Spleen (tissue), 11 donors: Measurements from ENCODE around the gene FOXL3. TPM values are rescaled to one million over a fixed set of nuclear protein-coding genes. Genes with fewer than 3 reads are reported as not detected.

Experiments
- DNase-seq: peaks from one replicate; pipeline ENCODE4 v3.0.0-alpha.2; 2020
- H3K27ac ChIP-seq, 8 donors: fragments of 200-600 bp; sonication (generic) in 7 of 8; 1 replicate in 4 of 8; 2 replicates in 4 of 8; pipeline versions ENCODE4 v1.5.0 to v1.8.0; 2016 to 2021; ENCODE audit warnings: inconsistent platforms in 4 of 8, mild to moderate bottlenecking in 4 of 8, moderate library complexity in 1 of 8
- H3K27me3 ChIP-seq, 7 donors: fragments of 200-600 bp; sonication (generic) in 6 of 7; replicated peaks in 1 of 7; 1 replicate in 4 of 7; 2 replicates in 3 of 7; pipeline versions ENCODE4 v1.5.0 to v1.8.0; 2016 to 2021; ENCODE audit warnings: inconsistent platforms in 3 of 7, mild to moderate bottlenecking in 1 of 7
- H3K36me3 ChIP-seq, 6 donors: fragments of 200-600 bp; sonication (generic) in 5 of 6; 1 replicate in 4 of 6; 2 replicates in 2 of 6; pipeline versions ENCODE4 v1.5.0 to v1.8.0; 2016 to 2021; ENCODE audit warnings: inconsistent platforms in 2 of 6
- H3K4me1 ChIP-seq, 6 donors: fragments of 200-600 bp; sonication (generic) in 5 of 6; 1 replicate in 3 of 6; 2 replicates in 3 of 6; pipeline versions ENCODE4 v1.5.0 to v1.8.0; 2016 to 2021; ENCODE audit warnings: inconsistent platforms in 3 of 6
- H3K4me3 ChIP-seq, 8 donors: fragments of 200-600 bp; sonication (generic) in 7 of 8; 1 replicate in 4 of 8; 2 replicates in 4 of 8; pipeline versions ENCODE4 v1.5.0 to v1.8.0; 2016 to 2021; ENCODE audit warnings: inconsistent platforms in 4 of 8, mild to moderate bottlenecking in 4 of 8, moderate library complexity in 2 of 8
- H3K9me3 ChIP-seq, 8 donors: fragments of 200-600 bp; sonication (generic) in 7 of 8; 1 replicate in 4 of 8; 2 replicates in 4 of 8; pipeline versions ENCODE4 v1.5.0 to v1.8.0; 2016 to 2021; ENCODE audit warnings: inconsistent platforms in 4 of 8
- CTCF ChIP-seq, 11 experiments: fragments of 200-600 bp in 7 of 11; fragments of 450-650 bp in 4 of 11; sonication (generic) in 4 of 11; IDR thresholded peaks in 8 of 11; conservative IDR thresholded peaks in 3 of 11; 1 replicate in 7 of 11; 2 replicates in 4 of 11; pipeline versions ENCODE4 v1.4.0 to v1.8.0; 2016 to 2021; ENCODE audit warnings: antibody characterized with exemption in 11 of 11, inconsistent platforms in 4 of 11, mild to moderate bottlenecking in 1 of 11
- POLR2A ChIP-seq, 3 donors: fragments of 450-650 bp; IDR thresholded peaks; one replicate each; pipeline ENCODE4 v1.5.1; 2017; ENCODE audit warnings: antibody characterized with exemption in 3 of 3, mild to moderate bottlenecking in 1 of 3
- POLR2AphosphoS5 ChIP-seq, 3 donors: sonication (generic); formaldehyde crosslinking; IDR thresholded peaks; one replicate each; pipeline ENCODE4 v1.5.1; 2017; ENCODE audit warnings: antibody characterized with exemption in 3 of 3
- WGBS, 5 donors: extraction: QIAGEN DNeasy Blood & Tissue Kit in 3 of 5; methylation state at CpG; one replicate each; pipeline versions ENCODE4 v1.1.5 to v1.1.7; 2013 to 2018; 5-methylcytosine and 5-hydroxymethylcytosine counted together
- intact Hi-C: fragments of 100-400 bp; cut with DNase I; formaldehyde crosslinking; loops from one replicate; pipeline ENCODE4 v1.15.0; 2023; ENCODE audit warnings: low total_unique reads
- polyA plus RNA-seq, 3 donors: library from polyadenylated mRNA; stranded (reverse); fragments of 200-250 nt; gene quantifications; one replicate each; pipeline ENCODE4 v1.2.1, GENCODE V29; 2013
- total RNA-seq, 7 donors: library from RNA; depleted of rRNA in 3 of 7; stranded (reverse); fragments of >200 nt in 3 of 7; fragmentation: NEBNext Ultra II Directional in 4 of 7; extraction: Animal tissue kit (Norgen Biotek cat#: 25700) in 4 of 7; gene quantifications; one replicate each; pipeline versions ENCODE4 v1.1.0 to v1.2.1, GENCODE V29; 2016 to 2021
- donor health status: healthy with polysubstance abuse.
- donor health status: DM: no; HTN: no; CAD: no; lungs with moderate emphysema.
- donor health status: DM: no; HTN: no; CAD: no.
- donor health status: Bipolar disorder and iron deficiency.
- donor health status: healthy.
- donor health status: DM: no; HTN: no; CAD: no.
- donor health status: DM: yes; HTN: yes; CAD: no.

FOXL3 gene
- total and polyA plus RNA-seq, 10 donors = not detected

GRCh38 chr7:247636-248035 lies 42.3 kb upstream of the FOXL3 start:
- 82 to 93% (median 88%) methylated on average over 16 of the region's 16 CpGs for WGBS, 5 donors
- no peak for TF ChIP-seq CTCF (IDR thresholded peaks at IDR 0.05 in 8 of 11, conservative IDR thresholded peaks at IDR 0.05 in 3 of 11)
- no peak for TF ChIP-seq POLR2A (IDR thresholded peaks at IDR 0.05)
- no peak for TF ChIP-seq POLR2AphosphoS5 (IDR thresholded peaks at IDR 0.05)
- intact Hi-C loops = no loop called here
- peaks cover 0 to 67% (median 2%) of the 10 kb centered on the region in 6 donors for H3K36me3 ChIP-seq
- DNase-seq = no peak
- no peaks in the 10 kb centered on the region for H3K4me1 ChIP-seq
- H3K27me3 ChIP-seq = peaks cover 0 to 3% (median 0%) of the 10 kb centered on the region in 7 donors
- H3K9me3 ChIP-seq = no peaks in the 10 kb centered on the region
- no peak overlapping the region for H3K4me3 ChIP-seq
- H3K27ac ChIP-seq = no peak overlapping the region

- peaks cover 0 to 76% (median 4%) of the 10 kb centered on the region in 6 donors for H3K36me3 ChIP-seq
- intact Hi-C loops = no loop called here
- peaks cover 0 to 3% (median 0%) of the 10 kb centered on the region in 7 donors for H3K27me3 ChIP-seq
- TF ChIP-seq POLR2AphosphoS5 (IDR thresholded peaks at IDR 0.05) (no peak), POLR2A (IDR thresholded peaks at IDR 0.05) (no peak), CTCF (IDR thresholded peaks at IDR 0.05 in 8 of 11, conservative IDR thresholded peaks at IDR 0.05 in 3 of 11) (no peak)
- H3K4me3 ChIP-seq = no peak overlapping the region
- no peaks in the 10 kb centered on the region for H3K4me1 ChIP-seq
- no peak for DNase-seq
- 82 to 90% (median 89%) methylated on average over 15 to 20 of the region's 20 CpGs for WGBS, 5 donors
- H3K27ac ChIP-seq = no peak overlapping the region
- H3K9me3 ChIP-seq = no peaks in the 10 kb centered on the region
These were observed 41.1 kb upstream of the FOXL3 start for GRCh38 chr7:248732-249435.

GRCh38 chr7:249989-250388 lies 40.0 kb upstream of the FOXL3 start:
- no peak for TF ChIP-seq POLR2A (IDR thresholded peaks at IDR 0.05)
- TF ChIP-seq CTCF (IDR thresholded peaks at IDR 0.05 in 8 of 11, conservative IDR thresholded peaks at IDR 0.05 in 3 of 11) = no peak
- TF ChIP-seq POLR2AphosphoS5 (IDR thresholded peaks at IDR 0.05) = no peak
- WGBS, 5 donors = 71 to 89% (median 81%) methylated on average over 12 of the region's 12 CpGs
- intact Hi-C loops = no loop called here
- Histone ChIP-seq H3K27me3 (peaks cover 0 to 3% (median 0%) of the 10 kb centered on the region in 7 donors), H3K4me1 (no peaks in the 10 kb centered on the region), H3K4me3 (no peak overlapping the region), H3K9me3 (no peaks in the 10 kb centered on the region), H3K36me3 (peaks cover 0 to 81% (median 4%) of the 10 kb centered on the region in 6 donors), H3K27ac (no peak overlapping the region)
- no peak for DNase-seq

GRCh38 chr7:250523-250922 lies 39.4 kb upstream of the FOXL3 start:
- no peak for DNase-seq

More at GRCh38 chr7:250523-250922, 39.4 kb upstream of the FOXL3 start:
- H3K27me3 ChIP-seq = peaks cover 0 to 3% (median 0%) of the 10 kb centered on the region in 7 donors
- TF ChIP-seq POLR2AphosphoS5 (IDR thresholded peaks at IDR 0.05) (no peak), POLR2A (IDR thresholded peaks at IDR 0.05) (no peak), CTCF (IDR thresholded peaks at IDR 0.05 in 8 of 11, conservative IDR thresholded peaks at IDR 0.05 in 3 of 11) (no peak)
- intact Hi-C loops = no loop called here
- no peak overlapping the region for H3K4me3 ChIP-seq
- 89 to 96% (median 90%) methylated on average over 14 to 15 of the region's 15 CpGs for WGBS, 5 donors
- no peaks in the 10 kb centered on the region for H3K9me3 ChIP-seq
- H3K4me1 ChIP-seq = no peaks in the 10 kb centered on the region
- no peak overlapping the region for H3K27ac ChIP-seq
- peaks cover 0 to 81% (median 4%) of the 10 kb centered on the region in 6 donors for H3K36me3 ChIP-seq
